Stimulated activated effector memory CD8-positive, alpha-beta T cell treated with anti-CD3 and anti-CD28 coated beads, Interleukin-12 subunit alpha, Interleukin-12 subunit beta, amount 100 ng/mL, for 72 hours (primary cell): ENCODE results near the gene ARHGAP42.

Experiments
- ATAC-seq: fragments of 150-1000 bp; cut with Tn5 transposase; 2 replicates; pipeline ENCODE4 v1.10.0; 2021
- DNase-seq, 2 donors: peaks; one replicate each; pipeline ENCODE4 v3.0.0; 2021 to 2022; ENCODE audit warnings: low spot score in 2 of 2
- H3K27ac Mint-ChIP-seq: one replicate; pipeline ENCODE4 v1.8.0; 2022; ENCODE audit warnings: mild to moderate bottlenecking, mixed read lengths
- H3K36me3 Mint-ChIP-seq: one replicate; pipeline ENCODE4 v1.8.0; 2022; ENCODE audit warnings: mild to moderate bottlenecking, mixed read lengths
- H3K4me1 Mint-ChIP-seq: one replicate; pipeline ENCODE4 v1.8.0; 2022; ENCODE audit warnings: mixed read lengths
- H3K4me3 Mint-ChIP-seq: one replicate; pipeline ENCODE4 v1.8.0; 2022; ENCODE audit warnings: mild to moderate bottlenecking, mixed read lengths
- H3K9me3 Mint-ChIP-seq: one replicate; pipeline ENCODE4 v1.8.0; 2022; ENCODE audit warnings: mixed read lengths

Gene ARHGAP42

GRCh38 chr11:100785148-100785983 is 98.3 kb downstream of the ARHGAP42 start:
- ATAC-seq (no peak), DNase-seq (no peak)
- Mint-ChIP-seq H3K4me1 (no peaks in the 10 kb centered on the region), H3K4me3 (no peak overlapping the region), H3K36me3 (no peaks in the 10 kb centered on the region), H3K27ac (no peak overlapping the region), H3K9me3 (peaks cover 19% of the 10 kb centered on the region)

- H3K4me3 Mint-ChIP-seq, result no peak overlapping the region
- no peak overlapping the region for H3K27ac Mint-ChIP-seq
These were observed 101.6 kb downstream of the ARHGAP42 start for GRCh38 chr11:100788561-100789295.

GRCh38 chr11:100789500-100789899 is 102.4 kb downstream of the ARHGAP42 start:
- Mint-ChIP-seq H3K9me3 (peaks cover 13% of the 10 kb centered on the region), H3K36me3 (no peaks in the 10 kb centered on the region), H3K4me1 (no peaks in the 10 kb centered on the region), H3K4me3 (no peak overlapping the region), H3K27ac (no peak overlapping the region)
- DNase-seq, result no peak
- no peak for ATAC-seq

More at GRCh38 chr11:100788561-100789295, 101.6 kb downstream of the ARHGAP42 start:
- Mint-ChIP-seq H3K9me3 (peaks cover 13% of the 10 kb centered on the region), H3K4me1 (no peaks in the 10 kb centered on the region), H3K36me3 (no peaks in the 10 kb centered on the region)
- no peak for ATAC-seq
- DNase-seq, result no peak

DNA sequence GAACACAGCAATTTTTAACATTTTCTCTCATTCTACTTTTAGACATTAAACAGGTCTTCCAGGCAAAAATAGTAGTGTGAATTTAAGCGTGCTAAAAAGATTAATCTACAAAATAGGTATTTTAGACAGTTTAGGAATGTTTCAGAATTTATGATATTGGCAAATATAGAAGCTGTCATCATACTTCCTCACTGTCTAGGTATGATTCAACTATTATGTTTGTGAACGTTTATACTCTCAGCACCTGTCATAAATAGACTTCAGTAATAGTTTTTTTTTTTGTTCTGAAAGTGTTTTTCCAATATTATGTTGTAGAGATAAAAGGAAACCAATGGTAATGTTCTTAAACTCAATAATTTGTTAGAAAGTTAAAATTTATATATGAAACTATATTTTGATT is 103.0 kb downstream of the ARHGAP42 start:
- ATAC-seq (no peak), DNase-seq (no peak)
- no peaks in the 10 kb centered on the region for H3K36me3 Mint-ChIP-seq
- no peak overlapping the region for H3K4me3 Mint-ChIP-seq
- no peaks in the 10 kb centered on the region for H3K4me1 Mint-ChIP-seq
- H3K9me3 Mint-ChIP-seq, result peaks cover 13% of the 10 kb centered on the region
- H3K27ac Mint-ChIP-seq, result no peak overlapping the region

DNA sequence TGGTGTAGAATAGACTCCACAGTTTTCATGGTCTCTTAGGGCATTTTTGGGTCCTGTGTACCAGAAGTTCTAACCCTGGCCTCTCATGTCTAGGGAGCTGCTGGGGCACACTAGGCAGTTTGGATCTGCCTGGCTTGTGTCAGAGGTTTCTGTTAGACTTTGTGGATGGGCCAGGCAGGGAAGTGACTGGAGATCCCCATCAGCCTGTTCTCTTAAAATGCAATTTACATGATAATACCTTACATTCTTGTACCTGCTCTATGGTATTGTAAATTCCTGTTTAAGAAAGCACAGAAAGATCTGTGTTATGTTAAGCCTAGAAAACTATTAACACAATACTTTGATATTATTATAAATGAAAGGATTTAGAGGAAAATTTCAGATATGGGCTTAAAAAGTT is 104.0 kb downstream of the ARHGAP42 start:
- Mint-ChIP-seq H3K36me3 (no peaks in the 10 kb centered on the region), H3K4me1 (no peaks in the 10 kb centered on the region), H3K9me3 (peaks cover 13% of the 10 kb centered on the region), H3K27ac (no peak overlapping the region), H3K4me3 (no peak overlapping the region)
- DNase-seq (no peak), ATAC-seq (no peak)

DNA sequence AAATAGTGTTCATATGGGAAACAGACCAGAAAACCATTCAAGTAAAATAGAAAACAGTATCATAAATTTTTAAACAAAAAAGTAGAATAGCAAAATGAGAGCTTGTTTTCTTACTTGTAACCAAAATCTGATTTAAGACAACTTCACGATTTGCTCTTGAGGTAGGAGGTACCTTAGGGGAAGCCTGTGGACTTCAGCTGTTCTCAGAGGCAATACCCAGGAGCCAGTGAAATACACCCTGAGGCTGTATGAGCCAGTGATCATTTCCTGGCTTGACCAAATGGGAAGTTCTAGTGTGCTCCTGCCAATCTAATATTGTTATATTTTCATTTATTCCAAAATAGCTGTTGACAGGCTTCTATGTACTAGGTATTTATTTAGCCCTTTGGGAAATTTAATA is 104.8 kb downstream of the ARHGAP42 start:
- ATAC-seq, result no peak
- H3K27ac Mint-ChIP-seq, result no peak overlapping the region
- H3K4me3 Mint-ChIP-seq, result no peak overlapping the region

DNA sequence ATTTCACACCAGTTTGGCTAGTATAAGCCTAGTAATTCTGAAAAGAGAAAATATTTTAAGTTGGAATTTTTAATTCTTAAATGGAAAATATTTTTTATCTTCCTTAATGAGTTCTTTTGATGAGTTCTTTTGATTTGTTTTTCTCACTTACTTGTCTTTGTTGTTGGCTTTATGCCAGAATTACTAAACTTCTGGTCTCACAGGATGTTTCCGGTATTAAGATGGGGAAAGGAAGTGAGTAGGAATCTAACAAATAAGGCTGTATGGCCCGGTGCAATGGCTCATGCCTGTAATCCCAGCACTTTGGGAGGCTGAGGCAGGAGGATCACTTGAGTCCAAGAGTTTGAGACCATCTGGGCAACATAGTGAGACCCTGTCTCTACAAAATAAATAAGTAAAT is 106.4 kb downstream of the ARHGAP42 start:
- no peaks in the 10 kb centered on the region for H3K36me3 Mint-ChIP-seq
- no peak overlapping the region for H3K4me3 Mint-ChIP-seq
- ATAC-seq (no peak), DNase-seq (no peak)
- no peaks in the 10 kb centered on the region for H3K4me1 Mint-ChIP-seq
- peaks cover 6% of the 10 kb centered on the region for H3K9me3 Mint-ChIP-seq
- no peak overlapping the region for H3K27ac Mint-ChIP-seq

More for the DNA sequence above, 104.8 kb downstream of the ARHGAP42 start:
- H3K36me3 Mint-ChIP-seq, result no peaks in the 10 kb centered on the region
- peaks cover 13% of the 10 kb centered on the region for H3K9me3 Mint-ChIP-seq
- H3K4me1 Mint-ChIP-seq, result no peaks in the 10 kb centered on the region
- no peak for DNase-seq

GRCh38 chr11:100794446-100794845 is 107.4 kb downstream of the ARHGAP42 start:
- no peaks in the 10 kb centered on the region for H3K4me1 Mint-ChIP-seq
- no peaks in the 10 kb centered on the region for H3K36me3 Mint-ChIP-seq
- ATAC-seq (no peak), DNase-seq (no peak)
- H3K4me3 Mint-ChIP-seq, result no peak overlapping the region
- no peak overlapping the region for H3K27ac Mint-ChIP-seq
- no peaks in the 10 kb centered on the region for H3K9me3 Mint-ChIP-seq

- ATAC-seq, result no peak
- no peaks in the 10 kb centered on the region for H3K4me1 Mint-ChIP-seq
- no peak for DNase-seq
- peaks cover 7% of the 10 kb centered on the region for H3K9me3 Mint-ChIP-seq
- H3K36me3 Mint-ChIP-seq, result no peaks in the 10 kb centered on the region
- no peak overlapping the region for H3K27ac Mint-ChIP-seq
- no peak overlapping the region for H3K4me3 Mint-ChIP-seq
These were observed 112.4 kb downstream of the ARHGAP42 start for GRCh38 chr11:100799445-100799844.

DNA sequence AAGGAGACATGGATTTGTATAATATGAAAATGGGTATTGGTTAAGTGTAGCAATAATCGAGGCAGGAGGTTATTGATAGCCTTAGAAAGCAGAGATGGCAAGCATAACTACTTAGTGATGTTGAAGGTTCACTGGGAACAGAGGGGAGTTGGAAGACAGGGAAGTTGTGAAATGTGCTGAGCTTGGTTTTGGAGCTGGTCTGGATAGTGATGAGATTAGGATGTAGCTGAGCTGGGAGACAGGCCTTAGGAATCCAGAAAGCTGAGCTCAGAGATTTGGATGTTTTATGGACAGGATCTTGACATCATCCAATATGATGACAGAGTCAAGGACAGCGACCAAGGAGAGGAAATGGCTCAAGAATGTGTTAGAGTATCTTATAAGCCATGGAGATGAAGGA is 113.1 kb downstream of the ARHGAP42 start:
- no peak for ATAC-seq
- no peak overlapping the region for H3K27ac Mint-ChIP-seq
- H3K4me3 Mint-ChIP-seq, result no peak overlapping the region
- H3K36me3 Mint-ChIP-seq, result no peaks in the 10 kb centered on the region
- H3K4me1 Mint-ChIP-seq, result no peaks in the 10 kb centered on the region
- H3K9me3 Mint-ChIP-seq, result peaks cover 9% of the 10 kb centered on the region
- DNase-seq, result no peak

GRCh38 chr11:100801225-100801999 is 114.3 kb downstream of the ARHGAP42 start:
- DNase-seq, result no peak
- H3K4me3 Mint-ChIP-seq, result no peak overlapping the region
- no peak for ATAC-seq
- no peaks in the 10 kb centered on the region for H3K4me1 Mint-ChIP-seq
- H3K36me3 Mint-ChIP-seq, result no peaks in the 10 kb centered on the region
- H3K9me3 Mint-ChIP-seq, result peaks cover 10% of the 10 kb centered on the region
- no peak overlapping the region for H3K27ac Mint-ChIP-seq

GRCh38 chr11:100805506-100806199 is 118.6 kb downstream of the ARHGAP42 start:
- Mint-ChIP-seq H3K4me3 (no peak overlapping the region), H3K9me3 (peaks cover 14% of the 10 kb centered on the region), H3K27ac (no peak overlapping the region), H3K4me1 (no peaks in the 10 kb centered on the region), H3K36me3 (no peaks in the 10 kb centered on the region)
- no peak for DNase-seq
- ATAC-seq, result no peak

DNA sequence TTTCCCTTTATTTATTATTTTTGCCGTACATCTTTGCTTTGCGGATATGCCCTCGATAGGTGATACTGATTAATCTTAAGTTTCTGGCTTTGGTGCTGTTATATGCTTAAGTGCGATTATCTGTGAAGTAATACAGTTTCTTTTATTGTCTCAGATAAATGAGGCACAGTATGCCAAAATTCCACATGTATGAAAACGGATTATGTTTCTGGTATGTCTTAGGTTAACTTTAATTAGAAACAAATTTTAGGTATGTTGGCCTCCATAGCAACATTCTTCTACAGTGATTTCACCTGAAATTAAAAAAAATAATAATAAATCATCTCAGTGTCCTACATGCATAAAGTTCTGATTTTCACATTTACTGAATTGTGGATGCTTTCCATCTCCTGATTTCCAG is 119.2 kb downstream of the ARHGAP42 start:
- no peak overlapping the region for H3K27ac Mint-ChIP-seq
- H3K9me3 Mint-ChIP-seq, result peaks cover 14% of the 10 kb centered on the region
- DNase-seq (no peak), ATAC-seq (no peak)
- no peaks in the 10 kb centered on the region for H3K36me3 Mint-ChIP-seq
- no peaks in the 10 kb centered on the region for H3K4me1 Mint-ChIP-seq
- H3K4me3 Mint-ChIP-seq, result no peak overlapping the region

GRCh38 chr11:100808904-100809491 is 121.9 kb downstream of the ARHGAP42 start:
- no peaks in the 10 kb centered on the region for H3K4me1 Mint-ChIP-seq
- peaks cover 11% of the 10 kb centered on the region for H3K9me3 Mint-ChIP-seq
- ATAC-seq, result no peak
- no peaks in the 10 kb centered on the region for H3K36me3 Mint-ChIP-seq
- no peak overlapping the region for H3K27ac Mint-ChIP-seq
- DNase-seq, result no peak
- no peak overlapping the region for H3K4me3 Mint-ChIP-seq

GRCh38 chr11:100810146-100810545 is 123.1 kb downstream of the ARHGAP42 start:
- Mint-ChIP-seq H3K36me3 (no peaks in the 10 kb centered on the region), H3K27ac (no peak overlapping the region), H3K4me1 (no peaks in the 10 kb centered on the region), H3K9me3 (peaks cover 10% of the 10 kb centered on the region), H3K4me3 (no peak overlapping the region)
- ATAC-seq (no peak), DNase-seq (no peak)
